ENCODE data around the gene RIN2.

GRCh38 chr20:19778404-19778803 lies 20.3 kb downstream of the RIN2 start:
- no peak for TF ChIP-seq POLR2AphosphoS5 (IDR thresholded peaks at IDR 0.05)
- no peak for TF ChIP-seq CTCF (IDR thresholded peaks at IDR 0.05)
